Measurements from ENCODE around the gene SCAMP1.
A peak's percentile ranks its signal among the peaks of the same experiment; 100 is the strongest.

SCAMP1 gene

GRCh38 chr5:78519198-78519941 is 159.0 kb downstream of the SCAMP1 start:
- TF ChIP-seq CTCF (conservative IDR thresholded peaks at IDR 0.05; ENCODE audit: low read depth, low read length) = no peak

GRCh38 chr5:78521455-78521854 is 161.0 kb downstream of the SCAMP1 start:
- no peak overlapping the region for H3K4me3 ChIP-seq (ENCODE audit: low read length)
- no peak for TF ChIP-seq CTCF (conservative IDR thresholded peaks at IDR 0.05; ENCODE audit: low read depth, low read length)
- DNase-seq (ENCODE audit: low read depth) = no peak

More at GRCh38 chr5:78519198-78519941, 159.0 kb downstream of the SCAMP1 start:
- H3K4me3 ChIP-seq (ENCODE audit: low read length) = no peak overlapping the region
- DNase-seq (ENCODE audit: low read depth) = no peak

DNA sequence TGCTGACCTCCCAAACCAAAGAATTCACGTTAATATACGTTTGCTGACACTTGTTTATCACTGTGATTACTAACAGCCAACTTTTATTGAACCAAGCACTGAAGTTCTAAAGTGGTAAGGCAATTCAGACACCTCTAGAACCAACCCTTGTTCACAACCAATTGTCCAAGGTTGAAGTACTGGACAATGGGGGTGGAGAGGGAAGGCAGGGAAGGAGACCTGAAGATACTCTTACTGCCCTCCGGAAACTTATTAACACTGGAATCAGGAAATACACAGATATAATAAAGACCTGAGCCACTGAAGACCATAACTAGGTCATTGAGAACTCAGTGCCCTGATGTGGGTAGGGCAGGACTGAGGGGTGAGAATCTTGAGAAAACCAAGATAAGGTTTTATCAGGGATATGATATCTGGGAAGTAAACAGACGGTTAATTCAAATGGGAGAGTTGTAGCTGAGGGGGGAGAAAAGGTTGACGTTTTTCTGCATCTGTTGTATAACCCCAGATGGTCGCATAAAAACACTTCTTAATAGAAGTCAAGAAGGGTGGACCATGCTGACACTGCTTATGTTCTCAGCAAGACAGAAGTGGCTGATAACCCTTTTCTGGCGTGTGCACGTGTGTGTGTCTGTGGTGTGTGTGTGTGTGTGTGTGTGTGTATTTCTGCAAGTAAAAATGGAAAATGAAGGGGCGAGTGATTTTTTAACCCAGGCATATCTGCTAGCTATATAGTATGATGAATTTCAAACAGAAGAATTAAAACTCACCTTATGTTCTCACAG is 162.3 kb downstream of the SCAMP1 start:
- H3K4me3 ChIP-seq (ENCODE audit: low read length) = no peak overlapping the region
- no peak for TF ChIP-seq CTCF (conservative IDR thresholded peaks at IDR 0.05; ENCODE audit: low read depth, low read length)
- no peak for DNase-seq (ENCODE audit: low read depth)

DNA sequence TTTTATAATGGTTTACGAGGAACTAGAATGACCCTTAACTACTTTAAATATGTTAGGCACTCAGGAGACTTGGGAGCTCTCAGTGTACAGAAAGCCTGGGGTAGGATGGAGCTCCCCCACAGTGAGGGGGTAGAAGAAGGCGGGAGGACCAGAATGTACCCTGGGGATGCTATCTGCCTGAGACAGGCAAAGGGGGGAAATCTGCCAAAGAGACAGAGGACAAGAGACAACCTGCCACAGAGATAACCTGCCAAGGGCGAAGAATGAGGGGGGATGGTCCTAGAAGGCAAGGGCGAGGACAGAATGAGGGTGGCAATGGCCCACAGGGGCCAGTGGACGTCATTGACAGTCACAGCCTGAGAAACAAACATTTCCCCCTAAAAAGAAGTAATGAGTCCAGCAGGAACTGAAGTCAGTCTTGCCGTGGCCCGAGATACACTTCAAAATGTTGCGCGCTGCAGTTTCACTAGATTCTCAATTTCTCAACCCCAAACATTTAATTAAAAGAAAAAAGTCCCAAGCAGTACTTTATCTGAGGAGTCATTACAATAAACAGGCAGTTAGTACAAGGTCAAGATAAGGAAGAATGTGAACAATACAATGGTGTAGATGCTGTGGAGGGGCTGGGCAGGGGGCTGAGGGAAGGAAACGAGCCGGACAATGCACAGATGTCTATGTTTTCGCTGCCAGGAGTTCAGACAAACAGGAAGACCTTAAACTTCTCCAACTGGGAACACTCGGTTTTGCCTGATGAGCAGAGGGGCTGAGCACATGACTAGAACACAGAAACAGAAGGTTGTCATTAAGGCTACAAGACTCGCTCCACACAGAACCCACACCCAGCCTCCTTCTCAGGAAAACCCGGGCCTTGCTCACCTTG is 163.1 kb downstream of the SCAMP1 start:
- DNase-seq (ENCODE audit: low read depth) = no peak
- H3K4me3 ChIP-seq (ENCODE audit: low read length) = no peak overlapping the region
- TF ChIP-seq CTCF (conservative IDR thresholded peaks at IDR 0.05; ENCODE audit: low read depth, low read length) = no peak

DNA sequence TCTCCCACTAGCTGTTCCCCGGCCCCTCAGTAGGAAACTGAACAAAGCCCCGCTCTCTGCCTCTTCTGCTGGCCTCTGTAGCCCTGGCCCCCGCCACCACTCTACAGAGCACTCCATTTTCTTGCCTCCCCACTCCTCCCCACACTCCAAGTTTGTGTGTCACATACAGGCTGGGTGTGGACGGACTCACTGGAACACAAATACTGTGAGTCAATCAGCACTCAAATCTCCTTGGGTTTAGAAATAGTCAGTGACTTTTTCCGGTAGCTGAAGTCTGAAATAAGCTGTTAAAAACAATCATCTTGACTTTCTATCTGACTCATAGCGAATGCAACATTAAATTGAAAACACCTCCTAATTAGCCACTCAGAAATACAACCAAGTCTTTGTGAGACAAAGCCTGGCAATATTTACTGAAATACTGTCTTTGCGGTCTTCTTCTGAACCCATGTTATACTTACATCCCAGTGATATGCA is 165.7 kb downstream of the SCAMP1 start:
- DNase-seq (ENCODE audit: low read depth) = peak; percentile 91
- TF ChIP-seq CTCF (conservative IDR thresholded peaks at IDR 0.05; ENCODE audit: low read depth, low read length) = no peak
- no peak overlapping the region for H3K4me3 ChIP-seq (ENCODE audit: low read length)

DNA sequence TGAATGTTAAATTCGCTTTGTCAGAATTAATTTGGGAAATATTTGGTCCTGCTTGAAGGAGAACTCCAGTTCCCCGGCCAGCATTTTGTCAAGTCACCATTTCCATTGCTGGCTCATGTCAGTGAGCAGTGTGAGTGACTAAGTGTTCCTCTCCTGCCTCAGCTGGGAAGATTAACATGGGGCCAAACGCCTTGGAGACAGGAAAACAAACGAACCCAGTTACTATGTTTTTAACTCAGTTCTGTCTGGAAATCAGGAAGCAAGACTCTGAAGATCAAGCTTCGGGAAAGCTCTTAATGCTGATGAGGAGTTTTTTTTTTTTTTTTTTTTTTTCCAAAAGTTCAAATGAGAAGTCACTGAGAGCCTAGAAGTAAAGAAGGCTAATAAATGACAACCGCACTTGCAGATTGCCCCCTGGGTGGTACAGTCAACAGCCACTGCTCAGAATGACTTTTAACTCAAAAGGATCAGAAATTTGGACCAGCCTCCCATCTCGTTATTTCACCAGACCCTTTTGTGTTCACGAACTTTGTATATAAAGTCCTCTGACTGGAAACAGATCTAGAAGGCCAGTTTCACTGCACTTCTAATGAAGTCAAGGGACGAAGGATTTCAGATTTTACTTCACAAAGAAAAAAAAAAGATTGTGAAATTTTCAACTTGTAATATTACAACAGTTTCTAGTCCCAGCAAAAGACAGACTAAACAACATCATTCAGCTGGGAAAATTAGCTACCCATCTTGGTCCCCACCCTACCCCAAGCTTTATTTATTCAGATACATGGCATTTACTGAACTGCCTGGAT is 166.8 kb downstream of the SCAMP1 start:
- TF ChIP-seq CTCF (conservative IDR thresholded peaks at IDR 0.05; ENCODE audit: low read depth, low read length) = no peak
- no peak overlapping the region for H3K4me3 ChIP-seq (ENCODE audit: low read length)
- peak; percentile 98 for DNase-seq (ENCODE audit: low read depth)

Measured in retinal pigment epithelial cell (primary cell).